Fibroblast of pulmonary artery (primary cell): ENCODE data around the gene PSD2.
A peak's percentile ranks its signal among the peaks of the same experiment; 100 is the strongest.

Source experiments
- DNase-seq: peaks from one replicate; pipeline ENCODE4 v3.0.0-alpha.2; 2010; ENCODE audit warnings: low read depth
- H3K4me3 ChIP-seq: replicated peaks from 2 replicates; pipeline ENCODE4 v1.5.1; 2011; ENCODE audit warnings: low read depth, mild to moderate bottlenecking, control low read depth, low read length, moderate library complexity
- TF ChIP-seq, protein P1 (sequence below): IDR thresholded peaks from 2 replicates; pipeline ENCODE4 v1.5.1; 2011; ENCODE audit warnings: mild to moderate bottlenecking, control low read depth, low read length, inconsistent platforms; ENCODE audit errors: missing control alignments

The PSD2 gene

GRCh38 chr5:139845846-139846681 is 50.5 kb downstream of the PSD2 start:
- DNase-seq, result no peak
- TF ChIP-seq, protein P1, sequence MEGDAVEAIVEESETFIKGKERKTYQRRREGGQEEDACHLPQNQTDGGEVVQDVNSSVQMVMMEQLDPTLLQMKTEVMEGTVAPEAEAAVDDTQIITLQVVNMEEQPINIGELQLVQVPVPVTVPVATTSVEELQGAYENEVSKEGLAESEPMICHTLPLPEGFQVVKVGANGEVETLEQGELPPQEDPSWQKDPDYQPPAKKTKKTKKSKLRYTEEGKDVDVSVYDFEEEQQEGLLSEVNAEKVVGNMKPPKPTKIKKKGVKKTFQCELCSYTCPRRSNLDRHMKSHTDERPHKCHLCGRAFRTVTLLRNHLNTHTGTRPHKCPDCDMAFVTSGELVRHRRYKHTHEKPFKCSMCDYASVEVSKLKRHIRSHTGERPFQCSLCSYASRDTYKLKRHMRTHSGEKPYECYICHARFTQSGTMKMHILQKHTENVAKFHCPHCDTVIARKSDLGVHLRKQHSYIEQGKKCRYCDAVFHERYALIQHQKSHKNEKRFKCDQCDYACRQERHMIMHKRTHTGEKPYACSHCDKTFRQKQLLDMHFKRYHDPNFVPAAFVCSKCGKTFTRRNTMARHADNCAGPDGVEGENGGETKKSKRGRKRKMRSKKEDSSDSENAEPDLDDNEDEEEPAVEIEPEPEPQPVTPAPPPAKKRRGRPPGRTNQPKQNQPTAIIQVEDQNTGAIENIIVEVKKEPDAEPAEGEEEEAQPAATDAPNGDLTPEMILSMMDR, result no peak
- no peak overlapping the region for H3K4me3 ChIP-seq

DNA sequence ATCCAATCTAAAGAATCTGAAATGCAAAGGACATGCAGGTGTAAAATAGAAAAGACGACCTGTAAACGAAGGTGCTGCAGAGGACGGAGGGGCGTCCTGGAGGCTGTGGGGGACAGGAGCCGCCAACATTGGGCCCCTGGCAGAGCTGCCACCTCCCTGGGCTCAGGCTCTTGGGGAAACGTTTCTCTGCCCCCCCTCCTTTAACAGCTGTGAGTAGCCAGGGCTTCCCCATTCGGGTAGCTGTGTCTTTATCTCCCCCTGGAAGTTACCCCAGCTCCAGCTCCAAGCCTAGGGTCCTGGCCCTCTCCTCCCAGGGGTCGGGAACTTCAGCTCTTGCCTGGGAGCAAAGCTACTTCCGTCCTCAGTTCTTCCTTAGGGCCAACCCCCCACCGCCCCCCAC is 51.5 kb downstream of the PSD2 start:
- no peak for DNase-seq
- no peak overlapping the region for H3K4me3 ChIP-seq
- TF ChIP-seq, protein P1, result no peak

- TF ChIP-seq, protein P1, result no peak
- peak; percentile 6 for DNase-seq
- peak overlapping the region; percentile 5 for H3K4me3 ChIP-seq
Measured at GRCh38 chr5:139847790-139848507, 52.3 kb downstream of the PSD2 start.

DNA sequence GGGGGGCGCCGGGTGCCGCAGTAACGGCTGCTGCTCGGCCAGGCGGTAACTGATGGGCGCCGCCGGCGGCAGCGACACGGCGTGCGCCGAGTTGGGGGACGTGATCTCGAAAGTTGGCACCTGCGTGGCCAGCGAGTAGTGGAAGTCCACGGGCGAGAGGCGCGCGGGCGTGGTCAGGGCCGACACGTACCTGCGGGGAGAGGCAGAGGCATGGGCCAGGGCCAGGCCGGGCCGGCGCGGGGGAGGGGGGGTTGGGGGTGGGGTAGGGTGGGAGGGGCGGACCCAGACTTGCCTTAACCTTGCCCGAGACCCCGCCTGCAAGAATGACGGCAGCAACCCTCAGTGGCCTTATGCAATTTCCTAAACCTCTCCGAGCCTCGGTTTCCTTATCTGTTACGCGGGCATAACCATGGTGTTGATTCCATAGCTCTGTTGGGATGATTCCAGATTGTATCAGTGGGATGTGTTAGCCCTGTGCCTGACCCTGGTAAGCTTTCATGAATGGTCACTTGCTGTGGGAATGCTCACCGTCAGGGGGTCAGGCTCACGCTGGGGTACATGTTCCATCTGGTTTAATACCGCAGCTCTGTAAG is 53.0 kb downstream of the PSD2 start:
- TF ChIP-seq, protein P1, result no peak
- H3K4me3 ChIP-seq, result no peak overlapping the region
- peak; percentile 3 for DNase-seq

GRCh38 chr5:139849501-139849900 is 53.9 kb downstream of the PSD2 start:
- TF ChIP-seq, protein P1, result no peak
- no peak for DNase-seq
- no peak overlapping the region for H3K4me3 ChIP-seq

DNA sequence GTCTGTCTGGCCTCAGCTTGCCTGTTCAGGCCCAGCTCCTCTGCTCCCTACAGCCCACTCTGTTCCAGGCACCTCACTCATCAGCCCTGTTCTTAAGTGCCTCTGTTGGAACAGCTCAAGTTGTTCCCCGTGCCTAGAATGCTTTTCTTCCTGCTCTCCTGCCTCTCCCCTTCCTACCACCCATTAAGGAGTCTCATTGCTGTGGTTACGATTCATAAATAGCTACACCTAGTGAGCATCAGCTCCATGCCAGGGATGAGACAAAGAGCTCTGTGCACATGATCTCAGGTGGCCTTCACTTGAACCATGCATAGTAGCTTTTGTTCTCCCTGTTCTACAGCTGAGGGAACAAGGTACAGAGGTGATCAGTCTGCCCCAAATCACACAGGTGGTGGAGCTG is 54.3 kb downstream of the PSD2 start:
- no peak overlapping the region for H3K4me3 ChIP-seq
- TF ChIP-seq, protein P1, result no peak
- no peak for DNase-seq
